OCI-LY1 (cell line): Measurements from ENCODE around the gene NAV2.

Source experiments
- CTCF ChIP-seq: fragments of 200-600 bp; sonication (generic), shearing (Covaris generic); IDR thresholded peaks from 2 replicates; pipeline ENCODE4 v1.5.1; 2017; ENCODE audit warnings: mild to moderate bottlenecking, antibody characterized with exemption, low read length, moderate library complexity, mixed read lengths
- EZH2 ChIP-seq: fragments of 200-600 bp; sonication (generic), shearing (Covaris generic); IDR thresholded peaks from 2 replicates; pipeline ENCODE4 v1.8.0; 2017; ENCODE audit warnings: borderline replicate concordance, mixed run types, mild to moderate bottlenecking, antibody characterized with exemption, low read length, moderate library complexity, mixed read lengths

GRCh38 chr11:19775622-19776021 lies 63.0 kb downstream of the NAV2 start:
- TF ChIP-seq CTCF: no peak
- no peak for TF ChIP-seq EZH2
